ENCODE results near the gene IL12A.

DNA sequence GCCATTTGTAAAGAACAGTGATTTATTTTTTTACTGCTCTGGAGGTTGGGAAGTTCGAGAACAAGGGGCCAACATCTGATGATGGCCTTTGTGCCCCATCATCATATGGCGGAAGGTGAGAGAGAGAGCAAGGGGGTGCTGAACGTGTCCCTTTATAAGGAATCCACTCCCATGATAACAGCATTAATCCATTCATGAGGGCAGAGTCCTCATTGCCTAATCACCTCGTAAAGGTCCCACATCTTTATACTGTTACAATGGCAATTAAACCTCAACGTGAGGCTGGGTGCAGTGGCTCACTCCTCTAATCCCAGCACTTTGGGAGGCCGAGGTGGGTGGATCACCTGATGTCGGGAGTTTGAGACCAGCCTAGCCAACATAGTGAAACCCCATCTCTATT is 8.3 kb downstream of the IL12A start:
- TF ChIP-seq ZFP30 (CRISPR knock-in tag; IDR thresholded peaks at IDR 0.05) (no peak), ARNTL (CRISPR knock-in tag; IDR thresholded peaks at IDR 0.05; ENCODE audit: borderline replicate concordance, low read depth) (no peak)
